ENCODE results near the gene DPP8. TPM values are rescaled to one million over a fixed set of nuclear protein-coding genes. Genes with fewer than 3 reads are reported as not detected.

The DPP8 gene
- total and polyA plus RNA-seq, 2 donors (not counting 1 experiment from before 2014, with no cell fraction given), result 17.1 to 65.2 TPM

DNA sequence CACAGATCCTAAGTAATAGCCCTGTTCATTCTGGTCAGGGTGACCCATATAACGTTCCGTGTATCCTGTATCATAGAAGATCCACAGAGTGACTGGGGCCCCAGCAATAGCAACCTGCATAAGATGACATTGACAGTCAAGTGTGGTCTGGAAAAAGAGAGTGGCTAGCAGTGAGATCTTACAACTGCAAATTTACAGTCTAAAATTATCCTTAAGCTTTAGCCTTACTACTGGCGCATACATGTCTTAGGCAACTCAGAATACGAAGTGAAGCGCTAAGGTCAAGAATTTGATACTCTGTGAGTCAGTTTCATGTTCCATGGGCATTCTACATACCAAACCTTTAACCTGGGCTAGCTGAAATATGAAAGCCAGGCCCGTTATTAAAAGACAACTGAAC is 65.5 kb downstream of the DPP8 start:
- Histone ChIP-seq H3K9ac (ENCODE audit: low read length) (no peak overlapping the region), H4K20me1 (ENCODE audit: control insufficient read depth, insufficient read depth, low read length, poor library complexity, severe bottlenecking) (no peaks in the 10 kb centered on the region), H3K4me3 (ENCODE audit: control extremely low read depth in 1 of 5, extremely low read depth in 1 of 5, insufficient read depth in 1 of 5, low read depth in 2 of 5, low read length in 4 of 5) (no peak overlapping the region), H3K27me3 (replicated peaks in 1 of 4; ENCODE audit: control extremely low read depth in 1 of 4, control insufficient read depth in 3 of 4, insufficient read depth in 4 of 4, low read length in 3 of 4) (no peaks in the 10 kb centered on the region), H3K27ac (ENCODE audit: low read length in 2 of 2) (no peak overlapping the region), H3K4me2 (replicated peaks; ENCODE audit: low read depth, low read length, poor library complexity, severe bottlenecking) (no peak overlapping the region), H3K9me3 (ENCODE audit: control extremely low read depth in 1 of 3, control insufficient read depth in 2 of 3, insufficient read depth in 1 of 3, low read length in 2 of 3) (no peaks in the 10 kb centered on the region), H3K4me1 (ENCODE audit: control insufficient read depth in 2 of 2, insufficient read depth in 2 of 2, low read length in 2 of 2) (no peaks in the 10 kb centered on the region), H2AFZ (ENCODE audit: insufficient read depth, low read depth, low read length, poor library complexity, severe bottlenecking) (no peak overlapping the region), H3K79me2 (ENCODE audit: control insufficient read depth, insufficient read depth, low read length) (no peaks in the 10 kb centered on the region), H3K36me3 (replicated peaks in 1 of 2; ENCODE audit: control extremely low read depth in 1 of 2, control insufficient read depth in 1 of 2, extremely low read depth in 1 of 2, insufficient read depth in 2 of 2, low read length in 1 of 2) (peaks cover 19 to 71% of the 10 kb centered on the region in 2 experiments)
- 95% methylated on average over 5 of the region's 6 CpGs for WGBS (ENCODE audit: insufficient coverage)
- H3K4me1 Mint-ChIP-seq, result peaks cover 12% of the 10 kb centered on the region
- TF ChIP-seq CTCF (IDR thresholded peaks at IDR 0.05) (no peak), EZH2 (IDR thresholded peaks at IDR 0.05; ENCODE audit: borderline replicate concordance, insufficient read depth, low read depth, low read length, poor library complexity, severe bottlenecking) (no peak)
- no peak for DNase-seq
- no peak for ATAC-seq (ENCODE audit: low read depth)
- POLR2A ChIA-PET, result interaction anchor here (0.7 kb wide), 1 partner anchor 860 kb away, joined by 6 read pairs; no protein-coding TSS in a partner anchor
- H3K4me3 Mint-ChIP-seq, result no peak overlapping the region
- CTCF ChIA-PET, result no interaction called here
- no peak overlapping the region for H3K27ac Mint-ChIP-seq
- no peaks in the 10 kb centered on the region for H3K27me3 Mint-ChIP-seq
- intact Hi-C loops (cut with micrococcal nuclease), result no loop called here
- no peaks in the 10 kb centered on the region for H3K9me3 Mint-ChIP-seq (ENCODE audit: insufficient read depth)

DNA sequence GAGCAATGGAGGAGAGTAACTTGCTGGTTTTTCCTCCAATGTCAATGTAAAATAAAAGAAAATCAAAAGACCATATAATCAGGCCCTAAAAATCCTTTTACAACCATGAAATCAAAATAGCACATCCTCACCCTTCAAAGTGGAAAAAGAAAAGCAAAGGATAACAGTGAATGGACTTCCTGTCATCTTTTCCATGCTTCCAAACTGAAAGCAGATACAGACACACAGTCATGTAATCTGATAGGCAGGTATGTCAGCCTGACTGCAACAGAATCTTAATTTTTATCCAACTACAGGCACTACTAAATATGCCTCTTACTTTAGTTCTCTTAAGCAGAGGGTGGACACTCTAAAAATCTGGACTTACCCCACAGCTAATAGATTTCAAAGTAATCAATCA is 66.9 kb downstream of the DPP8 start:
- Mint-ChIP-seq H3K27me3 (no peaks in the 10 kb centered on the region), H3K4me1 (peaks cover 3% of the 10 kb centered on the region), H3K4me3 (no peak overlapping the region), H3K27ac (no peak overlapping the region), H3K9me3 (ENCODE audit: insufficient read depth) (no peaks in the 10 kb centered on the region)
- DNase-seq (no peak), ATAC-seq (ENCODE audit: low read depth) (no peak)
- no peak overlapping the region for H3K4me2 ChIP-seq (replicated peaks; ENCODE audit: low read depth, low read length, poor library complexity, severe bottlenecking)
- H3K36me3 ChIP-seq (replicated peaks in 1 of 2; ENCODE audit: control extremely low read depth in 1 of 2, control insufficient read depth in 1 of 2, extremely low read depth in 1 of 2, insufficient read depth in 2 of 2, low read length in 1 of 2), result peaks cover 17 to 70% of the 10 kb centered on the region in 2 experiments
- CTCF ChIA-PET, result no interaction called here
- H3K9ac ChIP-seq (ENCODE audit: low read length), result no peak overlapping the region
- no peaks in the 10 kb centered on the region for H3K9me3 ChIP-seq (ENCODE audit: control extremely low read depth in 1 of 3, control insufficient read depth in 2 of 3, insufficient read depth in 1 of 3, low read length in 2 of 3)
- H3K79me2 ChIP-seq (ENCODE audit: control insufficient read depth, insufficient read depth, low read length), result no peaks in the 10 kb centered on the region
- TF ChIP-seq EZH2 (IDR thresholded peaks at IDR 0.05; ENCODE audit: borderline replicate concordance, insufficient read depth, low read depth, low read length, poor library complexity, severe bottlenecking) (no peak), CTCF (IDR thresholded peaks at IDR 0.05) (no peak)
- no peaks in the 10 kb centered on the region for H3K27me3 ChIP-seq (replicated peaks in 1 of 4; ENCODE audit: control extremely low read depth in 1 of 4, control insufficient read depth in 3 of 4, insufficient read depth in 4 of 4, low read length in 3 of 4)
- H4K20me1 ChIP-seq (ENCODE audit: control insufficient read depth, insufficient read depth, low read length, poor library complexity, severe bottlenecking), result no peaks in the 10 kb centered on the region
- POLR2A ChIA-PET, result no interaction called here
- intact Hi-C loops (cut with micrococcal nuclease), result no loop called here
- H2AFZ ChIP-seq (ENCODE audit: insufficient read depth, low read depth, low read length, poor library complexity, severe bottlenecking), result no peak overlapping the region
- no peak overlapping the region for H3K4me3 ChIP-seq (ENCODE audit: control extremely low read depth in 1 of 5, extremely low read depth in 1 of 5, insufficient read depth in 1 of 5, low read depth in 2 of 5, low read length in 4 of 5)
- H3K4me1 ChIP-seq (ENCODE audit: control insufficient read depth in 2 of 2, insufficient read depth in 2 of 2, low read length in 2 of 2), result no peaks in the 10 kb centered on the region
- no peak overlapping the region for H3K27ac ChIP-seq (ENCODE audit: low read length in 2 of 2)

Data from B cell (primary cell).